T-helper 1 cell treated with Interleukin-12 subunit alpha and Interleukin-12 subunit beta and Interleukin-4 antibody, amounts not matched to agents 30 μg/mL and 1 μg/mL, for 36 hours (primary cell): ENCODE results near the gene SPRY2.
"Not testable (repeated sequence)": the region's sequence is repeated elsewhere in the genome, so short reads cannot be mapped to it uniquely, and the experiment has no call there.

Experiments used
- H3K27ac Mint-ChIP-seq: one replicate; pipeline ENCODE4 v1.8.0; 2021; ENCODE audit warnings: mild to moderate bottlenecking, mixed read lengths
- H3K27me3 Mint-ChIP-seq: one replicate; pipeline ENCODE4 v1.8.0; 2021; ENCODE audit warnings: low read depth, mixed read lengths
- H3K36me3 Mint-ChIP-seq: one replicate; pipeline ENCODE4 v1.8.0; 2021; ENCODE audit warnings: low read depth, mixed read lengths
- H3K4me1 Mint-ChIP-seq: one replicate; pipeline ENCODE4 v1.8.0; 2021; ENCODE audit warnings: low read depth, mixed read lengths
- H3K4me3 Mint-ChIP-seq: one replicate; pipeline ENCODE4 v1.8.0; 2021; ENCODE audit warnings: mild to moderate bottlenecking, moderate library complexity, mixed read lengths
- H3K9me3 Mint-ChIP-seq: one replicate; pipeline ENCODE4 v1.8.0; 2021; ENCODE audit warnings: mixed read lengths

The SPRY2 gene

DNA sequence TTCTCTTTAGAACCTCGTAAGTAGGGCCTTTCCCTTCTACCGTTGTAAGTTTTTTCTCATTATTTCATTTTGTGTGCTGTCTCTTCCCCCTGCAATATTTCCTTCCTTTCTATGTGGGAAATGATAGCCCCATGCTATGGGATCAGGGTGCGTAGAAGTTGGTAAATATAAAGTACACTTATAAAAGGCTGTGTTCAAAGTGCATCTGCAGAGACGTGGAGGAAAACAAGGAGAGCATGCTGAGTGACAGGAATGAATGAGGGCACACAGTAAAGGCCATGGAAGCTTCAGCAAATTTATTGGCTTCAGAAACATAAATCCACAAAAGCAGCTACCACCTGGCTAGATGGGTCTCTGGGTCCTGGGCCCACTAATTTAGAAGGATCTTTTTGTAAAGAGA, 21.6 kb upstream of the SPRY2 start:
- no peaks in the 10 kb centered on the region for H3K4me1 Mint-ChIP-seq
- H3K27me3 Mint-ChIP-seq = no peaks in the 10 kb centered on the region
- no peak overlapping the region for H3K4me3 Mint-ChIP-seq
- no peaks in the 10 kb centered on the region for H3K9me3 Mint-ChIP-seq
- no peak overlapping the region for H3K27ac Mint-ChIP-seq
- no peaks in the 10 kb centered on the region for H3K36me3 Mint-ChIP-seq

DNA sequence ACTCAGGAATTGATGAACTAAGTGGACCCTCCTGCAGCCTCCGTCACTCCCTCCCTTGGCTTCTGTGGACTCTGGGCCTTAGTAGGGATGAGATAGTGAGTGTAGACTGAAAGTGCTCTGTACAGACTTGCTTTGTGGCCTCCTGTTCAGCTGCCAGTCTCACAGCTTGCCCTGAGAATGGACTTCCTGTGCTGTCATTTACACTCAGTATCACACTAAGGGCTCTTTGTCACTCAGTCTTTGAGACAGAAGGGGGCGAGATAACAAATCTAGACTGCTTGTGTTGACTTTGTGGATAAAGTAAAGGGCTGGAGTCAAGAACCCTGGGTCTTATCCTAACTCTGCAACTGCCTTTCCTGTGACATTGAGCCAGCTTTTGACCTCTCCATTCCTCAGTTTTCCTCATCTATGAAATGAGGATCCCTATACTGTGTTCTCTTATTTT, 21.0 kb upstream of the SPRY2 start:
- H3K27me3 Mint-ChIP-seq = no peaks in the 10 kb centered on the region
- no peaks in the 10 kb centered on the region for H3K9me3 Mint-ChIP-seq
- no peaks in the 10 kb centered on the region for H3K4me1 Mint-ChIP-seq
- no peaks in the 10 kb centered on the region for H3K36me3 Mint-ChIP-seq
- H3K4me3 Mint-ChIP-seq = no peak overlapping the region
- no peak overlapping the region for H3K27ac Mint-ChIP-seq

DNA sequence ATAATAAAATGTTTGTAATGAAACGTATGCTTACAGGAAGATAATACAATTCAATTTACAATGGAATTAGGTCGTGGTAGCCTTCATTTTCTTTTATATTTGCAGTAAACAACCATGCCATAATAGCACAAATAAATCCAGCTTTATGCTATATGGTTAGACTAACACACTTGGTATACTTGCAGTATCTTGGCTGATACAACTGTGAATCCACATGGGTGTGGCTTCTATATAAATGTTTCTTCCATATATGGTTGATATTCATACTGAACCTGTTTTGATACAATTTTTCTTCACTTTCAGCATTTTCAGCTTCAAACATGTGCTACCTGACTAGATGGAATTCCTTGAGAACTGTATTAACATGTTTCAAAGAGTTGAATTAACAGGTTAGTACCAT, 20.4 kb upstream of the SPRY2 start:
- Mint-ChIP-seq H3K27ac (no peak overlapping the region), H3K9me3 (no peaks in the 10 kb centered on the region), H3K27me3 (no peaks in the 10 kb centered on the region), H3K4me1 (no peaks in the 10 kb centered on the region), H3K36me3 (no peaks in the 10 kb centered on the region), H3K4me3 (no peak overlapping the region)

DNA sequence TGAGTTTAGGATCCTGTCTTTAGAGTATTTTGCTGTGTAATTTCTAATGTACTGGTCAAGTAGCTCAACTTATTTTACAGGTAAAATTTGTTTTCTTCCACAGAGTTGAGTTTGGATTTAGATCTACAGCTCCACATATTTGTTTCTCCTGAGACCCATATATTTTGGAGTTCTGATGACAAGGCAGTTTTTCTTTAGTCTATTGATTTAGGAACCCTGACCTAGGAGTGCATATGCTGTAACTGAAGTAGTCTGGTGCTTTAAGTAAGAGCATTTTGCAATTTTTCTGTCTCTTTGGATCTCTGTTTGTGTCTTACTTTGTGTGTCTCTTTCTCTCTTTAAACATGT, 19.5 kb upstream of the SPRY2 start:
- no peaks in the 10 kb centered on the region for H3K9me3 Mint-ChIP-seq
- H3K4me1 Mint-ChIP-seq = no peaks in the 10 kb centered on the region
- no peaks in the 10 kb centered on the region for H3K27me3 Mint-ChIP-seq
- no peak overlapping the region for H3K27ac Mint-ChIP-seq
- H3K4me3 Mint-ChIP-seq = no peak overlapping the region
- H3K36me3 Mint-ChIP-seq = no peaks in the 10 kb centered on the region

DNA sequence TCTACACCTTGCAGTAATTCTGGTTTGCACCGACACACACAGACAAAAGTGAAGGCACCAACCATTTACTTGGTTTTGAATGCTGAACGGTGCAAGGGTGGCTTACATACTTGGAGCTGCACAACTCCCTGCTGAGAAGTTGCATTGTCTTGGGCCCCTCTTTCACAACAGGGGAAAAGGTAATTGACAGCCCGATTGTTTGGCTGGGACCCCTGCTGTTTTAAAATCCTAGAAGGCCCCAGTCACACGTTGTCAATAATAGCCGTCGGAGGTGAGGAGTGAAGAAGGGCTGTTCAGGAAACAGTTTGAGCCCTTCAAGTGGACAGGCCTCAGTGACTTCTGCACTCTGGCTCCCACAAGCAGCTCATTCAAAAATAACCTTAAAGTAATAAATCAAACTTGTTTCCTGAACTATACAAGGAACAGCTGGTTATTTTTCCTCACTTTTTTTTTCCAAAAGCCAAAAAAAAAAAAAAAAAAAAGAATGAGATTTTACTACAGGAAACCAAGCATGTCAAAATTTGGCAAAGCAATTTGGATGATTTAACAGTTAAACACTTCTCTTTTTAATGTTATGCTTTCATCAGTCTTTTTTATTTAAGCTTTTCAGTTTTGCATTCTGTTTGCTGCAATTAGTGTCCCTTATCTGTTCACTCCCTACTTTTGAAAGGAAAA, 19.0 kb upstream of the SPRY2 start:
- no peaks in the 10 kb centered on the region for H3K36me3 Mint-ChIP-seq
- H3K27ac Mint-ChIP-seq = no peak overlapping the region
- no peaks in the 10 kb centered on the region for H3K27me3 Mint-ChIP-seq
- no peaks in the 10 kb centered on the region for H3K4me1 Mint-ChIP-seq
- H3K9me3 Mint-ChIP-seq = no peaks in the 10 kb centered on the region
- no peak overlapping the region for H3K4me3 Mint-ChIP-seq

DNA sequence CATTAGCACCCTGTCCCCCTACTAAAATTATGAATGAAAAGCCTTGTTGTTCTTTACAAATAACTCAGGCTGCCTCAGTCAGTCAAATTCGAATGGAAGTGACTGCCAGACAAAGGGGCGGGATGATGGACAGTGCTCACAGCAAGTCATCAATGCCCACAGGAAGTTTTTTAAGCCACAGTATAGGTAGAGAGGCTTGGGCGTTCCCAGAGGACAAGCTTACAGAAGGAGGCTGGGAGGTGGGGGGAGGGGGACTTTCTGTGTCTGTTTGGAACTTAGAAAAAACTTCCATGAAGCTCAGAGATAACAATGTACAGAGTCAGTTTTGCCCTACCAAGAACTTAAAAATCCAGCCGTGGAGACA, 18.5 kb upstream of the SPRY2 start:
- Mint-ChIP-seq H3K27ac (no peak overlapping the region), H3K36me3 (no peaks in the 10 kb centered on the region), H3K4me3 (no peak overlapping the region), H3K9me3 (no peaks in the 10 kb centered on the region), H3K27me3 (no peaks in the 10 kb centered on the region), H3K4me1 (no peaks in the 10 kb centered on the region)

DNA sequence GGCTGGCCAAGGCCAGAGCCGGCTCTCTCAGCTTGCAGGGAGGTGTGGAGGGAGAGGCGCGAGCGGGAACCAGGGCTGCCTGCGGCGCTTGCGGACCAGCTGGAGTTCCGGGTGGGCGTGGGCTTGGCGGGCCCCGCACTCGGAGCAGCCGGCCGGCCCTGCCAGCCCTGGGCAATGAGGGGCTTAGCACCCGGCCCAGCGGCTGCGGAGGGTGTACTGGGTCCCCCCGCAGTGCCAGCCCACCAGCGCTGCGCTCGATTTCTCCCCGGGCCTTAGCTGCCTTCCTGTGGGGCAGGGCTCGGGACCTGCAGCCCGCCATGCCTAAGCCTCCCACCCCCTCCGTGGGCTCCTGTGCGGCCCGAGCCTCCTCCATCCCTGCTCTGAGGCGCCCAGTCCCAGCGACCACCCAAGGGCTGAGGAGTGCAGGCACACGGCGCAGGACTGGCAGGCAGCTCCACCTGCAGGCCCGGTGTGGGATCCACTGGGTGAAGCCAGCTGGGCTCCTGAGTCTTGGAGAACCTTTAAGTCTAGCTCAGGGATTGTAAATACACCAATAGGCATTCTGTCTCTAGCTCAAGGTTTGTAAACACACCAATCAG, 14.7 kb upstream of the SPRY2 start:
- H3K27ac Mint-ChIP-seq, H3K36me3 Mint-ChIP-seq, H3K9me3 Mint-ChIP-seq, H3K4me1 Mint-ChIP-seq, H3K4me3 Mint-ChIP-seq, H3K27me3 Mint-ChIP-seq: not testable (repeated sequence)

DNA sequence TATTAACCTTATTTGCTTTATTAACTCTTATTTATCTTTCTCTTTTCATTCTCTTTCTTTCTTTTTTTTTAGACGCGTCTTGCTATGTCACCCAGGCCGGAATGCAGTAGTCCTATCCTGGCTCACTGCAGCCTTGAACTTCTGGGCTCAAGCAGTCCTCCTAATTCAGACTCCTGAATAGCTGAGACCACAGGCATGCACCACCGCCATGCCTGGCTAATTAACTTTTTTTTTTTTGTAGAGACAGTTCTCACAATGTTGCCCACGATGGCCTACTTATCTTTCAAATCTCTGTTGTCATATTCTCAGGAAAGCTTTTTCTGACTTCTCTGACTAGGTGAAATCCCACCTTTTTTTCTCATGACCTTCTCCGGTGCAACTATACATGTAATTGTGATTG, 7.8 kb upstream of the SPRY2 start:
- H3K4me3 Mint-ChIP-seq = no peak overlapping the region
- no peak overlapping the region for H3K27ac Mint-ChIP-seq
- H3K9me3 Mint-ChIP-seq = no peaks in the 10 kb centered on the region
- peaks cover 15% of the 10 kb centered on the region for H3K27me3 Mint-ChIP-seq
- H3K36me3 Mint-ChIP-seq = no peaks in the 10 kb centered on the region
- H3K4me1 Mint-ChIP-seq = no peaks in the 10 kb centered on the region

DNA sequence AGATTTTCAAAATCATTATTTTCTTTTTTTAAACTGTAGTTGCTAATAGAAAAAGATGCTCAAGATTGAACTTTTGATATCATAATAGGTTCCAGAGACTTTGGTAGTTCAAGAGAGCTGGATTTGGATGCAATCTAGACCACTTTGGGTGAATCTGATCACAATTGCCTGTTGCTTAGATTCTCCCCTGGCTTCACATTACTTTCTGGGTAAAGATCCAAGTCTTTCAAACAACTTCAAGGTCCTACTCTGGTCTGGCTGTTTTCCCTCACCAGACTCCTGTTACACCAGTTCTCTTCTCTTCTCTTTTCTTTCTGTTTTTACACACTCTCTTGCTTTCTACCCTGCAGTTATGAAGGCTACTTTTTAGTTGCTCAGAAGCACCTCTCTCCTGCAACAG, 7.4 kb upstream of the SPRY2 start:
- Mint-ChIP-seq H3K4me3 (no peak overlapping the region), H3K9me3 (no peaks in the 10 kb centered on the region), H3K36me3 (no peaks in the 10 kb centered on the region), H3K27me3 (peaks cover 19% of the 10 kb centered on the region), H3K27ac (no peak overlapping the region), H3K4me1 (peaks cover 3% of the 10 kb centered on the region)

DNA sequence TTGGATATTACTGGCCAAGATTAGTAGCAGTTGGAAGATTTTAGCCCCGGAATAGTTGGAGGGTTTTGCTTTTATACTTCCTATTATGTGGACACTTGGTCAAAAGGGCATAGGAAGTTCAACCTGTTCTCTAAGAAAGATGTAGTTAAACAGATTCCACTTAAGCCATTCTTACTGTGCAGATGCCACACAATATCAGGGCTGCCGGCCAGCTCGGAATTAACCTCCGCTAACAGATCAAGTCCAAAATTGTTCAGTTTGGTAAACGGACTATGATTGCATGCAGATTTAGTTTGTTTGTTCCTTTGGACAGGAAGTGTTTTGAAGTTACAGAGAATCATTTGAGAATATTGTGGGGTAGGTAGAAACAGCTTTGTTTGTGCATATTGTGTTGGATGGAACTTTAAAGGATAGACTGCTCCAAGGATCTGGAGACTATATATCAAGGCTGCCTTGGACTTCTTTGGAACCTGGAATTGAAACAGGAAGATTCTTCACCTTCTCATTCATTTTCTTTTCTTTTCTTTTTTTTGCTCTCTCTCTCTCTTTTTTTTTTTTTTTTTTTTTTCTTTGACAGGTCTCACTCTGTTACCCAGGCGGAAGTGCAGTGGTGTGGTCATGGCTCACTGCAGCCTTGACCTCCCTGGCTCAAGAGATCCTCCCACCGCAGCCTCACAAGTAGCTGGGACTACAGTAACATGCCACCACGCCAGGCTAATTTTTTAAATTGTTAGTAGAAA, 5.0 kb upstream of the SPRY2 start:
- no peaks in the 10 kb centered on the region for H3K36me3 Mint-ChIP-seq
- H3K9me3 Mint-ChIP-seq = no peaks in the 10 kb centered on the region
- no peak overlapping the region for H3K27ac Mint-ChIP-seq
- peaks cover 37% of the 10 kb centered on the region for H3K27me3 Mint-ChIP-seq
- no peak overlapping the region for H3K4me3 Mint-ChIP-seq
- peaks cover 5% of the 10 kb centered on the region for H3K4me1 Mint-ChIP-seq

DNA sequence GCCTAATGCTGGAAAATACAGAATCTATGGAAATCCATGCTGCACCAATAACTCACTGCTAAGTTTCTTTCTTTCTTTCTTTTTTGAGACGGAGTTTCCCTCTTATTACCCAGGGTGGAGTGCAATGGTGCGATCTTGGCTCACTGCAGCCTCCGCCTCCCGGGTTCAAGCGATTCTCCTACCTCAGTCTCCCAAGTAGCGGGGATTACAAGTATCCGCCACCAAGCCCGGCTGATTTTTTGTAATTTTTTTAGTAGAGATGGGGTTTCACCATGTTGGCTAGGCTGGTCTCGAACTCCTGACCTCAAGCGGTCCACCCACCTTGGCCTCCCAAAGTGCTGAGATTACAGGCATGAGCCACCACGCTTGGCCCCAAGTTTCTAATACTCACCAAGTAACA, 3.1 kb upstream of the SPRY2 start:
- H3K36me3 Mint-ChIP-seq, H3K4me1 Mint-ChIP-seq, H3K27ac Mint-ChIP-seq, H3K9me3 Mint-ChIP-seq, H3K4me3 Mint-ChIP-seq: not testable (repeated sequence)
- peaks cover 37% of the 10 kb centered on the region for H3K27me3 Mint-ChIP-seq

DNA sequence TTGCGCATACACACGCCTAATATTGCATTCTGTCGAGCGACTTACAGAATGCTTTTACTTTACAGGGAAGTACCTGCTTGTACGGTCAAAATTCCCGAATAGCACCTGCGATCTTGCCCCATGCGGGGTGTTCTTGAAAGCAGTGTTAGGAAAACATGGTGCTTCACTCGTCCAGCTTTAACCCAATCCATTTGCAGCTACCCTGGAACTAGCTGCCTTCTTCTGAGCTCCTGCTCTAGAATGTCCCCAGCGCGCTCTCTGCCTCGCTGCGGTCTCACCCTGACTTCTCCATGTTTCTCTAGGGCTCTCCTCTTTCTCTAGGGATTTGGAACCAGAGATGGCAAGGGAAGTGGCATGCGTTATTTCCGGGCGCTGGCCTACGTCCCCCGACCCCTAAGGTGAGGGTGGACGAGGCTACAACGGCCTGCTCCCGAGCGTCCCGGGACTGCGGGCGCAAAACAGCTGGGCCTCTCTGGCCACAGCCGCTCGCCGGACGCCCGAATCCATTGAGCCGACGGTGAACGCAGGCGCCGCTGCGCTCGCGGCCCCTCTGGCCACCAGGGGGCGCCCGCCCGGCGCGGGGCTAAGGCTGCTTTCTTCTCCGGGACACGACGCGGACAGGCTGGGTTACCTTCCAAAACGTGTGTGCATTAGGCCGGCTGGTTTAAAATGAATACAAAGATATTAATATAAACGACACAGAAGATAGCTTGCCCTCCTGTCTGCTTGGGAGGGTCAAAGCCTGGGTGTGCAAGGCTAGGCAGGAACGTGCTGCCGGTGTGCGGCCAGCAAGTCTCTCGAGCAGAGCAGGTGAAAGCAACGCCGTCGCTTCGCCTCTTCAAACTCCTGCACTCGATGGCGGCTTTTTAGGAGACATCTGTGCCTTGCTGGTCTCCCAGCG, 1.8 kb upstream of the SPRY2 start:
- Mint-ChIP-seq H3K4me1 (peaks cover 9% of the 10 kb centered on the region), H3K27ac (no peak overlapping the region), H3K9me3 (no peaks in the 10 kb centered on the region), H3K36me3 (no peaks in the 10 kb centered on the region), H3K4me3 (no peak overlapping the region), H3K27me3 (peaks cover 37% of the 10 kb centered on the region)

DNA sequence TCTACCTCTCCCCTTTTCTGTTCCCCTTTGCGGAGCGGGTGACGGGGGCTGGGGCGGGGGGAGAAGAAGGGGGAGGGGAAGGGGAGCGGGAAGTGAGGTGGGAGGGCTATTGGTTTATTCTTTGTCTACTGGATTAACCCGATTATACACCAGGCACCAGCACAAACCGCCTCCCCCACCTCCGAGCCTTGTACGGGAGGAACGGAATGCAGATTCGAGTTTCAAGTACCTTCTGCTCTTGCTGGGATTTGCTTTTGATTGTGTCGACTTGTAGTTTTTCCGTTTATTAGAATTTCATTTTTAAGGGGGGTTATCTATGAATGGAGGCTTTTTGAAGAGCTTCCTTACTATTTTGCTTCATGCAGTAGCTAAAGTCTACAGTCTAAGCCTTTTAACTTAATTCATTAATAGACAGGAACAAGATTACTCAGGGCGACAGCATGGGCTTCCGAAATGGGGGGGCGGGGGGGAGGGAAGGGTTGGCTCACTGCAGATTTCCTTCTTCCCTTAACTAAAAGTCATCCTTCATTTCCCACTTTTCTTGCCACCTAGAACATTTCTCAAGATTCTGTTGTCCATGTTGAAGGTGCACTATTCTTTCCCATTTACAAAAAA, 937 bp upstream of the SPRY2 start:
- Mint-ChIP-seq H3K4me1 (peaks cover 9% of the 10 kb centered on the region), H3K36me3 (no peaks in the 10 kb centered on the region), H3K4me3 (peak overlapping the region; percentile 40), H3K27ac (peak overlapping the region; percentile 57), H3K27me3 (peaks cover 37% of the 10 kb centered on the region), H3K9me3 (no peaks in the 10 kb centered on the region)

DNA sequence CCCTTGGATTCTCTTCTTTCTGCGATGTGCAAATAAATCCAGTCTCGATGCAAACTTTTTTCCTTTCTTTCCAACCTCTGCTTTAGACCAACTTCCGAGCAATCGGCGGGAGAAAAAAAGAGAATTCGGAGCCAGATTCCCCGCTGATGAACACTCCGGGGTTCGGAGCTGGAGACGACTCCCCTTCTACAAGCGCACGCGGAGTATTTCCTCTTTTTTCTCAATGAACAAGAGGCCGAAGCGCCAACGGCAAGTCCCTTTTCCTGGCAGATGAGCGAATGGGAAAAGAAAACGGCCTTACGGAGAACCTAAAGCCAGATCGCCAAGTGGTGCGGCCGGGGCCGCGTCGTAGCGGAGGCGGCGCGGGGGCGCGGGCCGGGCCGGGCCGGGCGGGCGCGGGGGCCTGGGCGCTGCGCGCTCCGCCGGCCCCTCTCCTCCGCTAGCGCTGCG, 250 bp downstream of the SPRY2 start:
- peak overlapping the region; percentile 41 for H3K27ac Mint-ChIP-seq
- peak overlapping the region; percentile 78 for H3K4me3 Mint-ChIP-seq
- H3K27me3 Mint-ChIP-seq = peaks cover 37% of the 10 kb centered on the region
- no peaks in the 10 kb centered on the region for H3K9me3 Mint-ChIP-seq
- H3K4me1 Mint-ChIP-seq = peaks cover 9% of the 10 kb centered on the region
- H3K36me3 Mint-ChIP-seq = no peaks in the 10 kb centered on the region
